Middle frontal gyrus (tissue), 1 donor: ENCODE measurements around the gene DYNC1H1.
A peak's percentile ranks its signal among the peaks of the same experiment; 100 is the strongest.

ENCODE experiments used
- DNase-seq: peaks from one replicate; pipeline ENCODE4 v3.0.0-alpha.2; 2015; ENCODE audit warnings: low spot score; ENCODE audit errors: extremely low spot score

DYNC1H1 gene

GRCh38 chr14:102035914-102036313 is 71.5 kb downstream of the DYNC1H1 start:
- no peak for DNase-seq

DNA sequence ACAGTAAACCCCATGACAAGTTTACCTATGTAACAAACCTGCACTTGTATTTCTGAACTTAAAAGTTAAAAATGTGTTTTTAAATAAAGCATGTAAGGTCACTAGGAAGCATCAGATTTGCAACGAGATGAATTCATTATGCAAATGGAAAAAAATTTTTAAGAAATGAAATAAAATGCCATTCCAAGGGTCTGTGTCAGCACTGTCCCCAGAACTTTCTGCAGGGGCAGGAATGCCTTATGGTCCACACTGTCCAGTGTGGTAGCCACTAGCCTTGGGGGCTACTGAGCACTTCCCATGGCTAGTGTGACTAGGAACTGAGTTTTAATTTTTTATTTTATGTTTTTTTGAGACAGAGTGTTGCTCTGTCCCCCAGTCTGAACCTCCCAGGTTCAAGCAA is 73.3 kb downstream of the DYNC1H1 start:
- DNase-seq: no peak

DNA sequence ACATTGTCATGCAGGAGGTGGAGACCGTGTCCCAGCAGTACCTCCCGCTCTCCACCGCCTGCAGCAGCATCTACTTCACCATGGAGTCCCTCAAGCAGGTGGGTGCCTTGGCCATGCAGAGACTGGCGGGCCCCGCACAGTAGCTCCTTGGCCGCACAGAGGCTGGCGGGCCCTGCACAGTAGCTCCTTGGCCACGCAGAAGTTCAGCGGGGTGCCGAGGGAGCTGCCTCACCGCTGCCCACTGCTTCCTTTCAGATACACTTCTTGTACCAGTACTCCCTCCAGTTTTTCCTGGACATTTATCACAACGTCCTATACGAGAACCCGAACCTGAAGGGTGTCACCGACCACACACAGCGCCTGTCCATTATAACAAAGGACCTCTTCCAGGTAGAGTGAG is 74.8 kb downstream of the DYNC1H1 start:
- DNase-seq: no peak

DNA sequence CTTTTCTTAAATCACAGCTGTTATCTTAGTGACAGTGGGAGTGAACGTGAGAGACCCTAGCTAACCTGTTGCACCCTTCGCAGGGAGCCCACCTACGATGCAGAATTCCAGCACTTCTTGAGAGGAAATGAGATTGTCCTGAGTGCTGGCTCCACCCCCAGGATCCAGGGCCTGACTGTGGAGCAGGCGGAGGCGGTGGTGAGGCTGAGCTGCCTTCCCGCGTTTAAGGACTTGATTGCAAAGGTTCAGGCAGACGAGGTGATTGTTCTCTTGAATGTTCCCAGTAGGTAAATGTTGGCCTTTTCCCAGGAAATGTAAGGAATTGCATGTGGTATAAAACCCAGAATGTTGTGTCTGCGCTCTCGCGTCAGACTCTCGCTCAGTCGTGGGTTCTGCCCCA is 75.8 kb downstream of the DYNC1H1 start:
- no peak for DNase-seq

DNA sequence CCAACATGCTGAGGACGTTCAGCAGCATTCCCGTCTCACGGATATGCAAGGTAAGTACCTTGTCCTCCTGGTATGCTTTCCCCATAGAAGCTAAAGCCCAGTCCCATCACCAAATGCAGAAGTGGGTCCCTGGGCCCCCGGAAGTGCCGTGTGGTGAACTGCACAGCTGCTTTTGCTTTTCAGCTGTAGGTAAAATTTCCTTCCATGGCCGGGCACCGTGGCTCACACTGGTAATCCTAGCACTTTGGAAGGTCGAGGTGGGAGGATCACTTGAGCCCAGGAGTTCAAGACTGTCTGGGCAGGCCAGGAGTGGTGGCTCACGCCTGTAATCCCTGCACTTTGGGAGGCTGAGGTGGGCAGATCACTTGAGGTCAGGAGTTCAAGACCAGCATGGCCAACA is 78.3 kb downstream of the DYNC1H1 start:
- DNase-seq: no peak

DNA sequence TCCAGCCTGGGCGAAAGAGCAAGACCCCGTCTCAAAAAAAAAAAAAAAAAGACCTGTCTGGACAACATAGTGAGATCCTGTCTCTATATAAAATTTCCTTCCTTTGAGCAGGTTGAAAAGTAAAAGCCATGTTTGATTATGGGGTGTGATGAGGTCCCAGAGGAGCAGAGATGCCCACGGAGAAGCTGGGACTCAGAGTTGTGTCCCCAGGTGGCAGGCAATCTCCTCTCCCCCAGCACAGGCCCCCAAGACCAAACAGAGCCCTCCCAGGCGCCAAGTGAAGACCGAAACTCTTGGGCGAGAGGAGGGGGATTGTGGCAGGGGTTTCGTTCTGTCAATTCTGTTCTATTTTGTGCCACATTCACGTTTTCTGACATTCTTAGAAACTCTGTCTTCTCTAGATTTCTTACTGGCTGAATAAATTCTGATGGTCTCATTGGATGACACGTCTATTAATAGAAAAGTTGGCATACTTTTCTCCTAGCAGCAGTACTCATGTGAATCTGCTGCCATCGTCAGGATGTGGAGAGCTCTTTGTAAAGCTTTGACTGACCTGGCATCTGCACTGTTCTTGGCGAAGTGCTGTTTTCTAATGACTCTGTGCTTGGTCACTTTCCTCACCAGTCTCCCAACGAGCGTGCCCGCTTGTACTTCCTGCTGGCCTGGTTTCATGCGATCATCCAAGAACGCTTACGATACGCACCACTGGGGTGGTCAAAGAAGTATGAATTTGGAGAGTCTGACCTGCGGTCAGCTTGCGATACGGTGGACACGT is 79.1 kb downstream of the DYNC1H1 start:
- DNase-seq: peak; percentile 53

DNA sequence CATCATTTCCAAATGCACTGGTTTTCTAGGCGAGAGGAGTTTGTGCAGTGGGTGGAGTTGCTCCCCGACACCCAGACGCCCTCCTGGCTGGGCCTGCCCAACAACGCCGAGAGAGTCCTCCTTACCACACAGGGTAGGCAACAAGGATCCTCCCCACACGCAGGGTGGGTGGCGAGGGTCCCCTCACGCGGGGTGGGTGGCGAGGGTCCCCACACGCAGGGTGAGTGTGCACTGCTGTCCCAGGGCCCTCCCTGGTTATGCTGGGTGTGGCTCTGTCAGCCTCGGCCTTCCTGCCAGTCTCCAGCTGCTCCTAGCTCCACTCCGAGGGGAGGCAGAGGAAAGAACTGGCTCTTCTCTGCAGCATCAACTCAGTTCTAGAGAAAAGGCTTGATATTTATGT is 80.2 kb downstream of the DYNC1H1 start:
- no peak for DNase-seq

DNA sequence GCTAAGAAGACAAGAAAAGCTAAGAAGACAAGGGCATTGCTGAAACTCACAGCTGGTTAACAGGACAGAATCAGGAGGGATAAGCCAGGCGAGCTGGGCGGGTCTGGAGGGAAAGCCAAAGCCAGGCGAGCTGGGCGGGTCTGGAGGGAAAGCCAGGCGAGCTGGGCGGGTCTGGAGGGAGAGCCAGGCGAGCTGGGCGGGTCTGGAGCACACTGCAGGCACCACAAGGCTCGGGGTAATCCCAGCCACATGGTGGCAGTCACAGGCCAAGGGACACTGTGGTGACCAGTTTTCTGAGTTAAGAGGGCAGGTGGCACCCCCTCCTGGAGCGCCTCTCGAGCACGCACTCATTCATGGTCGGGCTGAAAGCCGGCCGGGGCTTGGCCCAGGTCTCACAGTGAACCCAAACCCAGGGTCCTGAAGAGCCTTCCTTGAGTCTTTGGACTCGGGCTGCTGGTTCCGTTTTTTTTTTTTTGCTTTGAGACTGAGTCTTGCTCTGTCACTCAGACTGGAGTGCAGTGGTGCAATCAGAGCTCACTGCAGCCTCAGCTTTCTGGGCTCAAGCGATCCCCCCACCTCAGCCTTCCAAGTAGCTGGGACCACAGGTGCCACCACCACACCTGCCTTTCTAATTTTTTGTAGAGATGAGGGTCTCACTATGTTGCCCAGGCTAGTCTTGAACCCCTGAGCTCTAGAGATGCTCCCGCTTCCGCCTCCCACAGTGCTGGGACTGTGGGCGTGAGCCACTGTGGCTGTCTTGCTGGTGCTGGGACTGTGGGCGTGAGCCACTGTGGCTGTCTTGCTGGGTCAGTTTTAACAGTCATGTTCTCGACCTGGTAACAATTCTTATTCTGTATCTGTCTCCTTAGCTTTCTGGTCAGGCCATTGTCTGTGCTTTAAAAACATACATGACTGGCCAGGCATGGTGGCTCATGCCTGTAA is 82.2 kb downstream of the DYNC1H1 start:
- DNase-seq: no peak

DNA sequence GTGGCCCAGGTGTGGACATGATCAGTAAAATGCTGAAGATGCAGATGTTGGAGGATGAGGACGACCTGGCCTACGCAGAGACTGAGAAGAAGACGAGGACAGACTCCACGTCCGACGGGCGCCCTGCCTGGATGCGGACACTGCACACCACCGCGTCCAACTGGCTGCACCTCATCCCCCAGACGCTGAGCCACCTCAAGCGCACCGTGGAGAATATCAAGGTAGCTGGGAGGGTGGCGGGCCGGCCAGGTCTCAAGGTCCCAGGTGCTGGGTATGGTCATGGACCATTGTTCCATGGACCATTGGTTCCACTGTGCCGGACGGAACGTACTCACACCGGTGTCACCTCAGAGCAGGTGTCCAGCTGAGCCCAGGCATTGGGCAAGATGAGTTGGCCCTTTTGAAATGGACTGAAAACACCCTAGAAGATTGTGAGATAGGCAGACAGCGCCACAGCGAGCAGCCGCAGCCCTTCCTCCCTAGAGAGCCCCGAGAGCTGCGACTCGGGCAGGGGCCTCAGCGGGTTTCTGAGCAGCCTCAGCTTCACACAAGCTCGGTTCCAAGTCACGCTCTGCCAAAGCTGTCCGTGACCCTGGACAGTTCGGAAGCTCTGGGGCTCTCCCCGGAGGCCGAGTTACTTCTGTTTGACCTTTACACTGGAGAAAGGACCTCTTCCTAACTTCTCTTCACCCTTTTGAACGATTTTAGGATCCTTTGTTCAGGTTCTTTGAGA is 83.6 kb downstream of the DYNC1H1 start:
- no peak for DNase-seq

DNA sequence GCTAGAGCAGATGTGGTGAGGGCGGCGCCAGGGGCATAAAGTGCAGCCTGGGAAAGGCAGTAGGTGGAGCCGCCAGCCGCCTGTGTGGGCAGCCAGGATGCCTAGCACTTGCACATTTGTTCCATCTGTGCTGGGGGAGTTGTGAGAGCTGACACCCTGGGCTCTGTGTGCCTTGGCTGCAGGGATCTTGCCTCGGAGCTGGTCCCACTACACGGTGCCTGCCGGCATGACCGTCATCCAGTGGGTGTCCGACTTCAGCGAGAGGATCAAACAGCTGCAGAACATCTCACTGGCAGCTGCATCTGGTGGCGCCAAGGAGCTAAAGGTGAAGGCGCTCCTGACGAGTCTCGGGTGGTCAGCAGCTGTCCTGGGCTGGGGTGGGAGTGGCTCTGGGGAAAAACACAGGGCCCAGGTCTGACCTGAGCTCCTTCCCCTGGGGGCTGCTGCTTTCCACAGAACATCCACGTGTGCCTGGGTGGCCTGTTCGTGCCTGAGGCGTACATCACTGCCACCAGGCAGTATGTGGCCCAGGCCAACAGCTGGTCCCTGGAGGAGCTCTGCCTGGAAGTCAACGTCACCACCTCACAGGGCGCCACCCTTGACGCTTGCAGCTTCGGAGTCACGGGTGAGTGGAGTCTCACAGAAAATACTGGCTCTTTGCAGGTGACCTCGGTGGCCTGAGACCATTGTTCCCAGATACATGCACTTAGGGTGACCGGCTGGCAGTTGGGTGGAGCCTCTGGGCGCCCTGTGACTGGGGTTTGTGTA is 85.1 kb downstream of the DYNC1H1 start:
- DNase-seq: peak; percentile 29

- DNase-seq: no peak
Measured at GRCh38 chr14:102050026-102050405, 85.6 kb downstream of the DYNC1H1 start.

DNA sequence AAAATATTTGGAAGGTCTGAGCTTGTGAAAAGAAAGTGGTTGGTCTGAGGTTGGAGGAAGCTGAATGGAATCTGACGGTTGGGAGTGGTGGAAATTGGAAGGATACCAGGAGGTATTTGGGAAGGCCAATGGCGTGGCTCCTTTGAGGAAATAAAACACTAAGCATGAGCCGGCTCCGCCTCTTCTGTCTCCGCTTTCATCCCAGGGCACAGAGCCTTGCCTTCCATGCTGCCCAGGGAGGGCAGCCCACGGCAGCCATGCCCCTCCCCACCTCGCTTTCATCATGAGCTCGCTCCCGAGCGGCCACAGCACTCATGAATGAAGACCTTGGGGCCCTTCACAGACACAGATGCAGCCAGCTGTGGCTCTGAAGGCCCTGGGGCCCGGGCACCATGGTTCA is 86.3 kb downstream of the DYNC1H1 start:
- no peak for DNase-seq

GRCh38 chr14:102052522-102052921 is 88.1 kb downstream of the DYNC1H1 start:
- no peak for DNase-seq

GRCh38 chr14:102055181-102055901 is 91.0 kb downstream of the DYNC1H1 start:
- no peak for DNase-seq

- no peak for DNase-seq
Measured at GRCh38 chr14:102056694-102057442, 92.5 kb downstream of the DYNC1H1 start.

- DNase-seq: no peak
Measured at GRCh38 chr14:102057480-102058114, 93.2 kb downstream of the DYNC1H1 start.

DNA sequence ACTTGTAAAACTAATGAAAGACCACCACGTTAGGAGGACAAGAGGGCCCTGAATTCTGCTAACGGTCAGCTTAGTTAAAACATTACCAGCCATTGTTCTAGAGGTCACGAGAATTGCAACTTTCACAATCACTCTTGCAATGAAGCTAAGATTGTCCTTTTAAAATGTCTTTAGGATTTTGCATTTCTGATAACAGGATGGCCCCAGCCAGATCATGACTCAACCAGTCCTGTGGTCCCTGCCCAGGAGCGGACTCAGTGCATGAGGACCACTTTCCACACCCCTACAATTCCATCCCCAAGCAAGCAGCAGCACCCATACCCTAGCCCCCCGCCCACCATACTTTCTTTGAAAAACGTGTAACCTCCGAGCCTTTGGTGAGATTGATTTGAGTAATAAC is 93.8 kb downstream of the DYNC1H1 start:
- no peak for DNase-seq

- DNase-seq: no peak
Measured at GRCh38 chr14:102058961-102059360, 94.6 kb downstream of the DYNC1H1 start.

DNA sequence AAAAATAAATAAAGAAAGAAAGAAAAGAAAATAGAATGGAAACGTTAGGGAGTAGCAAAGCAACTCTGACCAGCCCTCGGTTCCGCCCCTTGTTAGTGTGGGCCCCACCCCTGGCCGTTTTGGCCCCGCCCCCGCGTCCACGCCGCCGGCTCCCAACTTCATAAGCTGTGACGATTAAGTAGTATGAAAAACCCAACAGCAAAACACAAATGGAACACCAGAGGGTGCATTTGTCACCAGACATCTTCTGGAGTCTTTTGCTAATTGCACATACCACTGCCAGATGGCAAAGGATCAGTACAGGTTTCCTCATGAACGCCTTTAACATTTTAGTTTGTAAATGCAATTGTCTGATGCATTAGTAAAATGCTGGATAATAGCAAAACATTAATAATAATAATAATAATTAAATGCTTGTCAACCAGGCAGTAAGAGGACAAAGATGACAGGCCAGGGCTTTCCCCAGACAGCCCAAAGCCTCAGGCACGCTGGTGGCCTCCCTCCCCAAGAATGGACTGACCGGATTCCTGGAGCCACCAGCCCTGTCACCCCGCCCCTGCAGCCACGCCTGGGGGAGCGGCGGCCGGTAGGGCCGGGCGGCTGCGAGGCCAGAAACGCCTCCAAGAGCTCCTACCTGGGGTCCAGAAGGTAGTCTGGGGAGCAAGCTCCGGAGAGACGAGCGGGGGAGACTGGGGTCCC is 98.9 kb downstream of the DYNC1H1 start:
- no peak for DNase-seq
